DLD1 (cell line): ENCODE measurements around the gene ZNF616.
"Not testable (repeated sequence)": the region's sequence is repeated elsewhere in the genome, so short reads cannot be mapped to it uniquely, and the experiment has no call there.

Experiments used
- in situ Hi-C: cut with HindIII; loops from 2 replicates; pipeline ENCODE4 v1.10.0; 2017; ENCODE audit warnings: low sequenced_read_pairs

ZNF616 gene

GRCh38 chr19:52110780-52111179 lies 29.0 kb downstream of the ZNF616 start:
- in situ Hi-C loops: no loop called here

DNA sequence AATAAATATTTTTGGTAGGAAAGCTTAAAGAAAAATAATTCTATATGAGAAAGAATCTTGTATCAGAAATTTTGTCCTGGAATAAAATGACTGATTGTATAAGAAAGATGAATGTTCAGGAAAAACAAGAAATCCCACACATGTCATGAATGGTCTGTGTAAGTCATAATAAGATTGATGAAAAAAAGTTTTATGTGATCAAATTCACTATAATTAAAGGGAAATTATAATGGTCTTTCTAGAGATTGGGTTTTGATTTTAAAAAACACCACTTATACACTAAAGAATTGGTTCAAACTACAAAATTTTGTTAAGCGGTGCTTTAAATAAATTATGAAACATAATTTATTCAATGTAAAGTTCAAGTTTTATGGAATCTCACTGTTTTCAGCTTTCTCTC lies 37.0 kb downstream of the ZNF616 start:
- in situ Hi-C loops: no loop called here

DNA sequence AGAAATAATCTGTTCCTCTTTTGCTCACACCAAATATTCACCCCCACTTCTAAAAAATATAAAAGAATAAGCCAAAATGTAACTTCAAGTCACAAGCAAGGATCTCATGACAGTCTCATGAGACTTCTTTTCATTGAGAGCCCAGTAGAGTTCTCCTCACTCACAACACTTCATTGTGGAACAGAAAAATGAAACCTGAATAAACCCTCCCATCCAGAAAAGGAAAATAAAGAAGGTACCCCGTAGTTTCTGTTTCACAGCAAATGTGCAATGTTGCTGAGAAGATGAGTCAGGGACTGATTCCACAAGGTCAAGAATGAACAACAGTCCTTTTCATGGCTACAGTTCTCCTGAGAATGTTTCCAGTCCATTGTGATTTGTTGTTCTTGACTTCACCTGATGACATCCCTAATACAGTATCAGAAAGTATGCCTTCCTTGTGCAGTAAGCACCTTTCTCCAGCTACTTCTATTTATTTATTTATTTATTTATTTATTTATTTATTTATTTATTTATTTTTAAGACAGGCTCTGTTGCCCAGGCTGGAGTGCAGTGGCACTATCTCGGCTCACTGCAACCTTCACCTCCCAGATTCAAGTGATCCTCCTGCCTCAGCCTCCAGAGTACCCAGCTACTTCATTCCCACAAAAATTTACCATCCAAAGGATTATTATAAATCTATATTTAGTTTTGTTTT lies 37.7 kb downstream of the ZNF616 start:
- in situ Hi-C loops: no loop called here

DNA sequence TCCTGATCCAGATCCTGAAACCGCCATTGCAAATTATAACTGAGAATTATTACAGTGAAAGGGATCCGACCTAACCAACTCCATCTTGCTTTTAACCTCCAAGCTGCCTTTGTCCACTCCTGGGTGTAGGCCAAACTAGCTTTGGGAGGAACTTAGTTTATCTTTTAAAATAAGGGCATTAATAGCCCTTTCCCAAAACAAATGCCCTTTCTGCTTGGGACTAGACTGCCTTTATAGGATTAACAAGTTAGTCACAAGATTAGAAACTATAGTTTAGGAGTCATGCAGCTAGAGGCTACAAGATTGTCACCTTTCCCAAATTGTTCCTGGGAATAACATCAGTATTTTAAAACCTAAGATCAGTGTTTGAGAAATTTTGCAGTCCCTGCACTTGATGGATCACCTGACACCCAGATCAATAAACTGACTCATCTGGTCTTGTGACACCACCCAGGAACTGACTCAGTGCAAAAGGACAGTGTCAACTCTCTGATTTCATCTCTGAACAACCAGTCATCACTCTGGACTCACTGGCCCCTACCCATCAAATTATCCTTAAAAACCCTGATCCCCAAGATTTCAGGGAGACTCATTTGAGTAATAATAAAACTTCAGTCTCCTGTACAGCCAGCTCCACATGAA lies 40.1 kb downstream of the ZNF616 start:
- in situ Hi-C loops: no loop called here

GRCh38 chr19:52096416-52096815 lies 43.3 kb downstream of the ZNF616 start:
- in situ Hi-C loops: not testable (repeated sequence)

GRCh38 chr19:52095172-52096014 lies 44.3 kb downstream of the ZNF616 start, which contains the start of gene ZNF841:
TSS of gene ZNF841 (minus strand) at chr19:52095765. CDS start at chr19:52084801, 10,964 bp downstream.
- in situ Hi-C loops: no loop called here

GRCh38 chr19:52094526-52095130 lies 45.1 kb downstream of the ZNF616 start:
- in situ Hi-C loops: no loop called here

DNA sequence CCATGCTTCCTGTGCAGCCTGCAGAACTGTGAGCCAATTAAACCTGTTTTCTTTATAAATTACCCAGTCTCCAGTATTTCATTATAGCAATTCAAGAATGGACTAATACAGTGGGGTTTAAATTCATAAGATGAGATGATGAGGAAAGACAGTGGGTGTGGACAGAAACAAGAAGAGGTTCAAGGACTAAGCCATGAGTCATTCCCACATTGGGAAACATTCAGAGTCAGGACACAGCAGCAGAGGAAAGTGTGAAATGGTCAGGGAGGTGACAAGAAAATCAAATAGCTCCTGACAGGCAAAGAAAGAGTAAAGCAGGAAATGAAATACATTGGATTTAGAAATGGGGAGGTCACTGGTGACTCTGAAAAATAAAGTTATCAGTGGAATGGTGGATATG lies 53.3 kb downstream of the ZNF616 start:
- in situ Hi-C loops: no loop called here

GRCh38 chr19:52070496-52070895 lies 69.2 kb downstream of the ZNF616 start:
- in situ Hi-C loops: no loop called here

GRCh38 chr19:52069653-52070052 lies 70.1 kb downstream of the ZNF616 start:
- in situ Hi-C loops: no loop called here

- in situ Hi-C loops: no loop called here
These were observed 73.4 kb downstream of the ZNF616 start for GRCh38 chr19:52066258-52066863.

DNA sequence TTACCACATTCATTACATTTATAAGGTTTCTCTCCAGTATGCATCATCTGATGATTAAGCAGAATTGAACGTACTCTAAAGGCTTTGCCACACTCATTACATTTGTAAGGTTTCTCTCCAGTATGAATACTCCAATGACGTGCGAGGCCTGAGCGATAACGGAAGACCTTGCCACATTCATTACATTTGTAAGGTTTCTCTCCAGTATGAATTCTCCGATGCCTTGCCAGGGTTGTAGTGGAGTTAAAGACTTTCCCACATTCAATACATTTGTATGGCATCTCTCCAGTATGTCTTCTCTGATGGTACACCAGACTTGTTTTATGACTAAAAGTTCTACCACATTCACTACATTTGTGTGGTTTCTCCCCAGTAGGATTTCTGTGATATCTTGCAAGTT lies 74.3 kb downstream of the ZNF616 start:
- in situ Hi-C loops: no loop called here
